AG09319 (cell line): ENCODE results near the gene PDE4D.

Experiments used
- DNase-seq: peaks from one replicate; pipeline ENCODE4 v3.0.0-alpha.2; 2010; ENCODE audit warnings: low read depth; ENCODE audit errors: extremely low read depth
- CTCF ChIP-seq: IDR thresholded peaks from 2 replicates; pipeline ENCODE4 v1.5.1; 2011; ENCODE audit warnings: low read depth, mild to moderate bottlenecking, inconsistent platforms, low read length, moderate library complexity

Gene PDE4D

GRCh38 chr5:59745415-59745863 lies 148.1 kb downstream of the PDE4D start:
- no peak for TF ChIP-seq CTCF
- DNase-seq: peak; percentile 31

- no peak for DNase-seq
- no peak for TF ChIP-seq CTCF
Observed at GRCh38 chr5:59744531-59744992, 149.0 kb downstream of the PDE4D start.

GRCh38 chr5:59741599-59741998 lies 151.9 kb downstream of the PDE4D start:
- DNase-seq: no peak
- TF ChIP-seq CTCF: no peak

- no peak for DNase-seq
- TF ChIP-seq CTCF: no peak
Observed at GRCh38 chr5:59738024-59738423, 155.5 kb downstream of the PDE4D start.

- DNase-seq: no peak
- no peak for TF ChIP-seq CTCF
Observed at GRCh38 chr5:59732806-59733205, 160.7 kb downstream of the PDE4D start.

- no peak for TF ChIP-seq CTCF
- DNase-seq: no peak
Observed at GRCh38 chr5:59732301-59732700, 161.2 kb downstream of the PDE4D start.

- no peak for DNase-seq
- TF ChIP-seq CTCF: no peak
Observed at GRCh38 chr5:59731809-59732208, 161.7 kb downstream of the PDE4D start.
